Posterior vena cava (tissue), 2 donors: ENCODE data around the gene BLOC1S3. TPM values are rescaled to one million over a fixed set of nuclear protein-coding genes. Genes with fewer than 3 reads are reported as not detected.
A peak's percentile ranks its signal among the peaks of the same experiment; 100 is the strongest.

Experiments
- DNase-seq: peaks from one replicate; pipeline ENCODE4 v3.0.0-alpha.2; 2020; ENCODE audit warnings: low spot score
- intact Hi-C, 2 donors: fragments of 100-400 bp; cut with DNase I; formaldehyde crosslinking; loops; one replicate each; pipeline versions ENCODE4 v1.14.1 to v1.14.2; 2022 to 2023
- total RNA-seq, 2 donors: library from RNA; stranded (reverse); fragmentation: NEBNext Ultra II Directional; extraction: Animal tissue kit (Norgen Biotek cat#: 25700); gene quantifications; one replicate each; pipeline ENCODE4 v1.2.1, GENCODE V29; 2021
- donor health status: DM: yes; HTN: yes; CAD: no.
- donor health status: DM: yes; HTN: yes; CAD: no.

Gene BLOC1S3
- total RNA-seq, 2 donors from 2014 or later = 8.7 to 11.2 TPM

DNA sequence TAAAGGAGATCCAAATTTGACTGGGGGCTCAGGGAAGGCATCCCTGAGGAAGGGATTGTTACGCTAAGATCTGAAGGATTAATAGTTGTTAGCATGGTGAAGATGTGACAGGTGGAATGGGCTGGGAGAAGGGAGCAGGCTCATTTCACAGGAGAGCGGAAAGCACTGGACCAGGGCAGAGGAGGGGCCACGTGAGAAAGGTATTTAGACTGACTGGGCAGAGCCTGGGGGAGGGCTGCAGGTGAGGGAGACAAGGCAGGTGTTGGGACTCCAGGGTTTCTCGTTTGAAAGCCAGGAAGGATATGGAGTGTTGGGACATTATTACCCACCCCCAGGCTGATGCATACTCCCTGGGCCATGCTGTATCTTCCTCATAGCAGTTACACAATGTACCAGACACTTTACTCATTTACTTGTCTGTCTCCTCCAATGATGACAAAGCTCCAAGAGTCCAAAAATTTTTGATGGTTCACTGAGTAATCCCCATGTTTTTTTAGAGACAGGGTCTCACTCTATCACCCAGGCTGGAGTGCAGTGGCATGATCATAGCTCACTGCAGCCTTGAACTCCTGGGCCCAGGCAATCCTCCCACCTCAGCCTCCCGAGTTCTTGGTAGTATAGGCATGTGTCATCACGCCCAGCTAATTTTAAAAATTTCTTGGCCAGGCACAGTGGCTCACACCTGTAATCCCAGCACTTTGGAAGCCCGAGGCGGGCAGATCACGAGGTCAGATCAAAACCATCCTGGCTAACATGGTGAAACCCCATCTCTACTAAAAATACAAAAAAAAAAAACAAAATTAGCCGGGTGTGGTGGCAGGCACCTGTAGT is 2.9 kb upstream of the BLOC1S3 start:
- no peak for DNase-seq
- intact Hi-C loops = no loop called here

DNA sequence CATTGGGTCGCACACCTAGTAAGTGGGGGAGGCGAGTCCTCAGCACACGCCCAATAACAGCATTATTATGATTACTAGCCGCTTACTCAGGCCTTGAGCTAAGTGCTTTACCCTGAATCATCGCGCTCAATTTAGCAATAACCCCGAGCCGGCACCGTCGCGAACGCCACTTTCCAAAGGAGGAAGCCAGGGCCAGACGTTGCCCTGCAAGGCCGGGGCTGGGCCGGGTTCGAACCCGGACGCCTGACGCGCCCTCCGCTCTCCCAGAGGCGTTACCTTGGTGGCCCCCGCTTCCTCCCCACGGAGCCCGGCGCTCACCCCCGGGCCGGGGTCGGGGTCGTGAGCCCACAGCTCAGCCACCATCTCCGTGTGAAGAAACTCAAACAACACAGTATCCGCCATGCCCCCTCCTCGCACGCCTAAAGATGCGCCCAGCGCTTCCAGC is 745 bp upstream of the BLOC1S3 start, which contains the start of gene TRAPPC6A:
Gene TRAPPC6A (minus strand): TSS at position 421 of the 445 bp plus-strand sequence. CDS start 19 bp downstream, at position 402.
- no peak for DNase-seq
- intact Hi-C loops = no loop called here

DNA sequence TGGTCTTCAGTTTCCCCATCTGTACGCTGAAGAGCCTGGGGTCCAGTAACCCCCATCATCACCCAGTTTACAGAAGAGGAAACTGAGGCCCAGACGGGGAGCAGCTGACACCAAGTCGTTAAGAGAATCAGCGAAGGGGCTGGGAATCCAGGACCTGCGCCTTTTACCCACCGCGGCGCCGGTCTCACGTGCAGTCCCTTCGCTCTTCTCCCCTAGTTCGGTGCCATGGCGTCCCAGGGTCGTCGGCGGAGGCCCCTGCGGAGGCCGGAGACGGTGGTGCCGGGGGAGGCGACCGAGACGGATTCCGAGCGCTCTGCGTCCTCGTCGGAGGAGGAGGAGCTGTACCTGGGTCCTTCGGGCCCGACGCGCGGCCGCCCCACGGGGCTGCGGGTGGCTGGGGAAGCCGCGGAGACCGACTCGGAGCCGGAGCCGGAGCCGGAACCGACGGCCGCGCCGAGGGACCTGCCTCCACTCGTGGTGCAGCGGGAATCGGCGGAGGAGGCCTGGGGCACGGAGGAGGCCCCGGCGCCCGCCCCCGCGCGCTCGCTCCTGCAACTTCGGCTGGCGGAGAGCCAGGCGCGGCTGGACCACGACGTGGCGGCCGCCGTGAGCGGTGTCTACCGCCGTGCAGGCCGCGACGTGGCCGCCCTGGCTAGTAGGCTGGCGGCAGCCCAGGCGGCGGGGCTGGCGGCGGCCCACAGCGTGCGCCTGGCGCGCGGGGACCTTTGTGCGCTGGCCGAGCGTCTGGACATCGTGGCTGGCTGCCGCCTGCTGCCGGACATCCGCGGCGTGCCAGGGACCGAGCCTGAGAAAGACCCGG is 698 bp downstream of the BLOC1S3 start:
- intact Hi-C loops = no loop called here
- no peak for DNase-seq

DNA sequence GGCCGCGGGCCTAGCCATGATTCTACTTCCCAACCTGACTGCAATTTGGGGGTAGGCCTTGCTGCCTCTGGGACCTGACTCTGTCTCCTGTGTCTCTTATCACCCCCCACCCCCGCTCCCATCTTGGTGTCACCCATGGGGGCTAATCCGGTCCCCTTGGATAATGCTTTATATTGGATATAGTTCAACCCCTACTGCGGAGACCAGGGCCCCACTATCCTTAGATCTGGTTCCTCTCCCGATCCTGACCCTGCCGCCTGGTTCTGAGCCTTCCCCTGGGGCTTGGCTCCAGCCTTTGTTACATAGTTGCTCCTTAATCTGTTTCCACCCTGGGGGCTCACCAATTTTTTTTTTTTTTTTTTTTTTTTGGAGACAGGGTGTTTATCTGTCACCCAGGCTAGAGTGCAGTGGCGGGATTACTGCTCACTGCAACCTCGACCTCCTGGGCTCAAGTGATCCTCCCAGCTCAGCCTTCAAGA is 1.3 kb downstream of the BLOC1S3 start:
- intact Hi-C loops = no loop called here
- no peak for DNase-seq

DNA sequence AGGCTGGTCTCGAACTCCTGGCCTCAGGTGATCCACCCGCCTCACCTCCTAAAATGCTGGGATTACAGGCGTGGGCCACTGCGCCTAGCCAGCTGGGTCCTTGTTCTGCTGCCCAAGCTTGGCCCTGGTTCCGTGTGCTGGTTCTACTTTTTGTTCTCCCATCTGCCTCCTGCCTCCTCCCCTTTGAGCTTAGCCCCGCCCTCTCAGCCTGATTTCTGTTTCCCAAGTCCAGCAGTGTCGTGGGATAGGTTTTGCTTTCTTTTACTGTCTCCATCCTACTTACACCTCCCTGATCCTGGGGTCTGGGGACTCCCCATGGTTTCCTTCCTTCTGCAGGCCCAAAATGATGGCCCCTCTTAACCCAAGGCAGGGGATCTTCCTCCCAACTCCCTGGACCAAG is 2.4 kb downstream of the BLOC1S3 start:
- intact Hi-C loops = no loop called here
- DNase-seq = no peak

DNA sequence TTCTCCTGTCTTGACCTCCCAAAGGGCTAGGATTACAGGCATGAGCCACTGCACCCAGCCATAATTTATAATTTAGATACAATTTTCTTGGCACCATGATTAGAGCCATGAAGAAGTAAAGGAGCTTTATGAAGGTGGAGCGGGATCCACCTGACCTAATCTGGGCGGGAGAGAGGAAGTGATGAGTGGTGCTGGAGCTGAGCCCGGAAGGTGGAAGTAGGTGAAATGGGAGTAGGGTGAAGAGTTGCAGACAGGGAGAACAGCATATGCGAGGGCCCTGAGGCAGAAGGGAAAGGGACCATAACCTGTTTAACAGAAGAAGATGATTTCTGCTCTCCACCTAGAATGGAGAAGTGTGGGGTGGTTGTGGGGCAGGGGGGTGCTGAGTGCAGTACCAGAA is 4.2 kb downstream of the BLOC1S3 start:
- no peak for DNase-seq
- intact Hi-C loops = no loop called here

DNA sequence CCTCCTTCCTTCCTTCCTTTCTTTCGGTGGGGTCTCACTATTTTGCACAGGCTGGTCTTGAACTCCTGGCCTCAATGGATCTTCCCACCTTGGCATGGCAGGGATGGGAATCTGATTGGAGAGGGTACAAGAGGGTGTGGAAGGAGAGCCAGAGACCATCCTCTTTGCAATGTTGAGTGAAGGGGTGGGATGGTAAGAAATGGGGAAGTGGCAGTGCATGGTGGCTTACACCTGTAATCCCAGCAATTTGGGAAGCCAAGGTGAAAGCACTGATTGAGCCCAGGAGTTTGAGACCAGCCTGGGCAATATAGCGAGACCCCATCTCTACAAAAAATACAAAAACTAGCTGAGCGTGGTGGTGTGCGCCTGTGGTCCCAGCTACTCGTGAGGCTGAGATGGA is 5.5 kb downstream of the BLOC1S3 start:
- no peak for DNase-seq
- intact Hi-C loops = no loop called here

DNA sequence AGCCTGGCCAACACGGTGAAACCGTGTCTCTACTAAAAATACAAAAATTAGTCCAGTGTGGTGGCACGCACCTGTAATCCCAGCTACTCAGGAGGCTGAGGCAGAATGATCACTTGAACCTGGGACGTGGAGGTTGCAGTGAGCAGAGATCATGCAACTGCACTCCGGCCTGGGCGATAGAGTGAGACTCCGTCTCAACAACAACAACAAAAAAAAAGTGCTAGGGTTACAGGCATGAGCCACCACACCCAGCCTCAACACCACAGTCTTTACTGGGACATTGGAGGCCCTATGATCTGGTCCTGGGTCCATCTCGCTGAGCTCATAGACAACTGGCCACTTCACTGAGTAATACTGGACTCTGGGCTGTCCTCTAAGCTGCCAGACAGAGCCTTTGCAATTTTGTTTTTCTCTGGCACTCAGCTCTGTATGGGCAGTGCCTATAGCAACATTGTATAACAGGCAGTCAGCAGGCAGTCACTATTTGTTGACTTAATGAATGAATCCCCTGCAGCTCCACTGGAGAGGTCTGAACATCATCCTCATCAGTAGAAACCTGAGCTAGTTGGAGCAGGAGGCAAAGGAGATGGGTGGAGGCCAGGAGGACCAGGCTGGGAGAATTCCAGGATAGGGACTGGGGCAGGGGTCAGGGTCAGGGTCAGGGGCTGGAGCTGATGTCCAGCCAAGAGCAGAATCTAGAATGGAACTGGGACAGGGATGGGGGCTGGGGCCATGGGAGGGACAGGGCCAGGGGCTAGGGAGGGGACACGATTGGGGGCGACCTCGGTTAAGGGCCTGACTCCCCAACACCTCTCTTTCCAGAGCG is 8.1 kb downstream of the BLOC1S3 start:
- intact Hi-C loops = no loop called here

DNA sequence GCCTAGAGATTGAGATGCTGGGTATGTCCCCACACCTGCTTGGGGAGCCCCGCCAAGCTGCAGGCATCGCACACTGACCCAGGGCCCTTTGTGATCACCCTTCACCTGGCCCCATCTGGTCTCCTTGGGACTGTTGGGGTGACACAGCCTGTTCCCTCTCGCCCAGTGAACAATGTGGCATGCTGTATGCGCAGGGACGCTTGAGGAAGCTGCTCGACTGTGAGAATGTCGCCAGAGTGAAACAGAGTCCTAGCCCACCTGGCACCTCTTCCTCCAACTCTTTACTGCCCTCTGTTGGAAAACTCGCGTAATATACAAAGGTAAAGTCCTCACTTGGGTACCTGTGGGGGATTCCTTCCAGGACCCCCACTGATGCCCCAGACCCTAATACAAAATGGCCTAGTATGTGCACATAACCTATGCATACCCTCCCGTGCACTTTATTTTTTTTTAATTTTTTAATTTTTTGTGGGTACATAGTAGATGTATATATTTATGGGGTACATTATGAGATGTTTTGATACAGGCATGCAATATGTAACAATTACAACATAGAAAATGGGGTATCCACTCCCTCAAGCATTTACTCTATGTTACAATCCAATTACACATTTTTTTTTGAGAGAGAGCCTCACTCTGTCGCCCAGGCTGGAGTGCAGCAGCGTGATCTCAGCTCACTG is 9.0 kb downstream of the BLOC1S3 start:
- no peak for DNase-seq
- intact Hi-C loops = no loop called here

More for the DNA sequence above, 8.1 kb downstream of the BLOC1S3 start:
- no peak for DNase-seq

DNA sequence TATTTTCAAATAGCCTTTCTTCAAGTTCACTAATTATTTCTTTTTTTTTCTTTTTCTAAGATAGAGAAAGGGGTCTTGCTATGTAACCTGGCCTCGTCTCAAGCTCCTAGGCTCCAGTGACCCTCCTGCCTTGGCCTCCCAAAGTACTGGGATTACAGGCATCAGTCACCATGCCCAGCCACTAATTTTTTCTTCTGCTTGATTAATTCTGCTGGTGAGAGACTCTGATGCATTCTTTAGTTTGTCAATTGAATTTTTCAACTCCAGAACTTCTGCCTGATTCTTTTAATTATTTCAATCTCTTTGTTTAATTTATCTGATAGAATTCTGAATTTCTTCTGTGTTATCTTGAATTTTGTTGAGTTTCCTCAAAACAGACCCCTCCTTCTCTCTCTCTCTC is 11.4 kb downstream of the BLOC1S3 start:
- intact Hi-C loops = no loop called here
- DNase-seq = no peak

DNA sequence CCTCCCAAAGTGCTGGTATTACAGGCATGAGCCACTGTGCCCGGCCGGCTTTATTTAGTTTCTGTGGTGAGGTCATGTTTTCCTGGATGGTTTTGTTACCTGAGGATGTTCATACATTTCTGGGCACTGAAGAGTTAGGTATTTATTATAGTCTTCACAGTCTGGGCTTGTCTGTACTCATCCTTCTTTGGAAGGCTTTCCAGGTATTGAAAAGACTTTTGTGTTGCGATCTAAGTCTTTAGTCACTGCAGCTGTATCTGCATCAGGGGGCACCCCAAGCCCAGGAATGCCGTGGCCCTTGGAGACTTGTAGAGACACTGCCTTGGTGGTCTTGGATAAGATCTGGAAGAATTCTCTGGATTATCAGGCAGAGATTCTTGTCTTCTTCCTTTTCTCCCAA is 12.8 kb downstream of the BLOC1S3 start:
- intact Hi-C loops = no loop called here

DNA sequence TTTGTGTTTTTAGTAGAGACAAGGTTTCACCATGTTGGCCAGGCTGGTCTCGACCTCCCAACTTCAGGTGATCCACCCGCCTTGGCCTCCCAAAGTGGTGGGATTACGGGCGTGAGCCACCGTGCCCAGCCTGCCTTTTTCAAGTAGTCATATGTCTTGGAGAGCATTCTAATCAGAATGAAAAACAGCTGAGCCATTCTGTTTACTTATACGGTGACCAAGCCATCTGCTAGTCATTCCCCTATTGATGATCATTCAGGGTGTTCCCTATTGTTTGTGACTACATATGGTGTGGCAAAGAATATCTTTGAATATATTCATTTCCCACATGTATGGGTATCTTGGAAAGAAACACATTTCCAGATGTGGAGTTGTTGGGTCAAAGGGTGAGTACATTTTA is 17.2 kb downstream of the BLOC1S3 start:
- DNase-seq = no peak
- intact Hi-C loops = no loop called here

More for the DNA sequence above, 12.8 kb downstream of the BLOC1S3 start:
- no peak for DNase-seq

DNA sequence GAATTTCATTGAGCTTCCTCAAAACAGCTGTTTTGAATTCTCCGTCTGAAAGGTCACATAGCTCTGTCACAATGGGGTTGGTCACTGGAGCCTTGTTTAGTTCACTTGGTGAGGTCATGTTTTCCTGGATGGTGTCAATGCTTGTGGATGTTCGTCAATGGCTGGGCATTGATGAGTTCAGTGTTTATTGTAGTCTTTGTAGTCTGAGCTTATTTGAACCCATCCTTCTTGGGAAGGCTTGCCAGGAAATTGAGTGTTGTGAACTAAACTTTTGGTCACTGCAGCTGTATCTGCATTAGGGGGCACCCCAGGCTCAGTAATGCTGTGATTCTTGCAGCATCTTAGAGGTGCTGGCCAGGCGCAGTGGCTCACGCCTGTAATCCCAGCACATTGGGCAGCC is 22.0 kb downstream of the BLOC1S3 start:
- DNase-seq = no peak
- intact Hi-C loops = no loop called here

DNA sequence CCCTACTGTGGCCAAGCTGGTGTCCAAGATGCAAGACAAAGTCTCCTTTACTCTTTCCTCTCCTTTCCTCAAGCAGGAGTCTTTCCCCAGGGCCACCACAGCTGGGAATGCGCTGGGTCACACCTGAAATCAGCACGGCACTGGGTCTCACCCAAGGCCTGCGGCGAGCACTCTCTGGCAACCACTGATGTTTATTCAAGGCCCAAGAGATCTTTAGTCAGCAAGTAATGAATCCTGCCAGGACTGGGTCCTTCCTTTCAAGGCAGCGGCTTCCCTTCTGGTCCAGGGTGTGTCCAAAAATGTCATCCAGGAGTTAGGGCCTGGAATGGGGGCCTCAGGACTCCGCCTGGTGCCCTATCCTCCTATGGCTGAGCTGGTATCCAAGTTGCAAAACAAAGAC is 24.1 kb downstream of the BLOC1S3 start:
- intact Hi-C loops = no loop called here

DNA sequence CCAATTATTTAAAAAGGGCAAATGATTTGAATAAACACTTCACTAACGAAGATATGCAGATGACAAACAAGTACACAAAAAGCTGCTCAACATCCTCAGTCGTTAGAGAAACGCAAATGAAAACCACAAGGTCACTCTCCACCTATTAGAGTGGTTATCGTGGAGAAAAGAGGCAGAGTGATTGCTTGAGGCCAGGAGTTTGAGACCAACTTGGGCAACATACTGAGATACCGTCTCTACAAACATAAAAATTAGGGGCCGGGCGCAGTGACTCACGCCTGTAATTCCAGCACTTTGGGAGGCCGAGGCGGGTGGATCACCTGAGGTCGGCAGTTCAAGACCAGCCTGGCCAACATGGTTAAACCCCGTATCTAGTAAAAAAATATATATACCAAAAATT is 27.2 kb downstream of the BLOC1S3 start:
- intact Hi-C loops = no loop called here
- DNase-seq = no peak

More for the DNA sequence above, 24.1 kb downstream of the BLOC1S3 start:
- DNase-seq = no peak

DNA sequence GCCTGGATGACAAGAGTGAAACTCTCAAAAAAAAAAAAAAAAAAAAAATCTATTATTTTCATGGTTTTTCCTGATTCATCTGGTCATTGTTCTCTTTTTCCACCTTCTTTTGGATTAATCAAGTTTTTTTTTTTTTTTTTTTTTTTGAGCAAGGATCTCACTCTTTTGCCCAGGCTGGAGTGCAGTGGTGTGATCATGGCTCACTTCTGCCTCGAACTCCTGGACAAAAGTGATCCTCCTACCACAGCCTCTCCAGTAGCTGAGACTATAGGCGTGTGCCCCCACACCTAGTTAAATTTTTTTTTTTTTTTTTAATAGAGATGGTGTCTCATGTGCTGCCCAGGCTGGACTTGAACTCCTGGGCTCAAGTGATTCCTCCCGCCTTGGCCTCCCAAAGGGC is 27.7 kb downstream of the BLOC1S3 start:
- intact Hi-C loops = no loop called here
- DNase-seq = no peak

DNA sequence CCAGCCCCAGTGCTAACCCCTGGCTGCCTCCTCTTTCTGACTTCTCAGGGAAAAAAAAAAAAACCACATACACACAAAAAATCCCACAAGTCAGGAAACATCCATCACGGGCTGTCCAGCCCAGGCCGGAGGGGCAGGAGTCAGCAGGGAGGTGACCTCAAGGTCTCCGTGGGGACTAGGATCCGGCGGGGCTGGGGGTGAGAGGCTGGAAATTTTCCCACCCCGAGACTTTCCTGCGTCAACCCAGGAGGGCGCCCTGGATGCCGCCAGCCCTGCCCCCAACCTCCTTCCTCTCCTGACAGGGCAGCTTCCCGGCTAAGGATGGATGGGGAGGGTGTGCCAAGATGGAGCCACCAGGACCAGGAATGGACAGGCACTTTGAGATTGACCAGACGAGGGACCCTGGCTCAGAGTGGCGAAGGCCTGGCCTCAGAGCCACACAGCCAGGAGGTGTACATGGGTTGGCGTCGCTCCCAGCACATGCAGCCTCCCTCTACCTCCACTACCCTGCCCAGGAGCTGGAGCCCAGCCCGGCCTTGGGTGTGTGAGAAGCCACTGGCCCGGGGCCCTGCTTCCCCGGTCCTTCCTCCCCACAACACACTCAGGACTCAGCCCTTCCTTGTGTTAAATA is 33.3 kb downstream of the BLOC1S3 start:
- DNase-seq = peak; percentile 87
- intact Hi-C loops = no loop called here

DNA sequence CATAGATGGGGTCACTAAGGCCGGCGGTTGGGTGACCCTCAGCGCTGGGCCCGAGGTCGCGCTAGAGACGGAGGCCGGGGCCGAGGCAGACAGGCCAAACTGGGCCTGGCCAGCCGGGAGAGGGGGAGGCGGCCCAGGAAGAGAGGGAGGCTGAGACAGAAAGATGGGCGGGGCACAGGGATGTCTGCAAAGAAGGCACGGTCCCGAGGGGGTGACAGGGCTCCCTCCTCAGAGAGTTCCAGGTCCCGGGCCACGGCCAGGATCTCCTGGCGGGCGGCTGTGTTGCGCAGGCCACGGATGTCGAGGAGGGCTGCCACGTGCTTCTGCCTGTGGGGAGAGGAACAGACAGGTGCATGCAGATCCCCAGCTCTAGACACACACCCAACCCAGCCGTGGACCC is 34.4 kb downstream of the BLOC1S3 start:
- intact Hi-C loops = no loop called here
- DNase-seq = no peak
